Dermis microvascular lymphatic vessel endothelial cell (primary cell): ENCODE data around the gene ERGIC3. TPM values are rescaled to one million over a fixed set of nuclear protein-coding genes. Genes with fewer than 3 reads are reported as not detected.

Source experiments
- DNase-seq, 2 donors: peaks; one replicate each; pipeline versions ENCODE4 v3.0.0 to v3.0.0-alpha.2; 2010; ENCODE audit warnings: low read depth in 2 of 2
- total RNA-seq: library from RNA; depleted of rRNA; stranded (reverse); fragments of >200 nt; gene quantifications from 2 replicates; pipeline ENCODE4 v1.2.1, GENCODE V29; 2014

The ERGIC3 gene
- total RNA-seq, 1 donor from 2014 or later = 287 TPM

DNA sequence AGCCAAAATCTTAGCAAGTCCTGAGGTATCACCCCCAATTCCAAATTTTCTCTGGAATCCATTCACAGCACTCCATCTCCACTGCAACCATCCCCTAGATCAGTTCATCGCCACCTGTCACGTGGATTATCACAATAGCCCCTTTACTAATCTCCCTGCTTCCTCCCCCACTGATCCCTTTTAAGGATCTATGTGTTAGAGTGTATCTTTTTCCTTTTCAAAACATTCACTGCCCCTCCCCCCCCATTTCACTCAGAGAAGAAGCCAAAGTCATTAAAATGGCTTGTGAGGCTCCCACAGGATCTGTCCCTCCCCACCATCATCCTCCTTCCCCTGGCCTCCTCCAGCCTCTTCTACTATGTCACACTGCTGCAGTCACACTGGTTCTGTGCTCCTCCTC, 55.3 kb downstream of the ERGIC3 start:
- no peak for DNase-seq

GRCh38 chr20:35598476-35598875, 56.6 kb downstream of the ERGIC3 start:
- DNase-seq = no peak

- DNase-seq = no peak
These were observed 57.3 kb downstream of the ERGIC3 start for GRCh38 chr20:35598899-35599775.

- no peak for DNase-seq
These were observed 57.9 kb downstream of the ERGIC3 start for GRCh38 chr20:35599776-35600120.

DNA sequence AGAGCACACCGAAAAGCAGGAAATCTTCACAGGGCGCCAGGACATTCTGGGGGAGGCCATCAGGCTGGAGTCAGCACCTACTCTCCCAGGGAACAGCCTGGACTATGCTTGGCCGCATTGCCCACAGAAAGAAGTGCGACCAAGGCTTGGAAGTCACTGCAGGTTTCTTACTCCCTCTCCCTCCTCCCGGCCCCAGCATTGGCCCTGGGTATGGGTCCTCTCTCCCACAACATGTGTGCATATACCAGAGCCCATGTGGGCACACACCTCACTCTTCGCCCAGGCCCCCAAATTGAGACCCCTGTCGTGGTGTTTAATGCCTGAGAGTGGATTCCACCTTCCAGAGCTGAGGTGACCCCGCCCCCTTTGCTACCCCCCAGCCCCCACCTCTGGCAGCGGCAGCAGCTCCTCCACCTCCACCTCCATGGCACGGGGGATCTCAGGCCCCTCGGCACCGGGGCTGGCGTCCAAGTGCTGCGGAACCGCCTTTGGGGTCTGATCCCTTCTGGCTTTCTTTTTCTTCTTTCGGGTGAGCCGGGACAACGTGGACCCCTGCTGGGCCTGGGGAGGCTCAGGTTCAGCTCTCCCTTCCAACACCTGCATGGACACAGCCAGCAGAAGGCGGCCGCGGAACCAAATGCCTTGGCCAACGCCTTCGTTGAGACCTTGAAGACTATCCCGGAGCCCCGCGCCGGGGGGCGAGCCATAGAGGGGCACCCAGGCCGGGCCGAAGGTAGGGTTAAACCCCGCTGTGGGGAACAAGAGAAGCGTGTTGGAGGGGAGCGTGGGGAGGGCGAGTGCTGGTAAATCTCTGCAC, 58.5 kb downstream of the ERGIC3 start:
- no peak for DNase-seq

GRCh38 chr20:35600993-35601973, 59.4 kb downstream of the ERGIC3 start:
- peak in 1 of 2 donors; percentile 78 for DNase-seq

GRCh38 chr20:35601990-35602389, 60.1 kb downstream of the ERGIC3 start:
- DNase-seq = no peak

- no peak for DNase-seq
These were observed 61.1 kb downstream of the ERGIC3 start for GRCh38 chr20:35602851-35603495.

DNA sequence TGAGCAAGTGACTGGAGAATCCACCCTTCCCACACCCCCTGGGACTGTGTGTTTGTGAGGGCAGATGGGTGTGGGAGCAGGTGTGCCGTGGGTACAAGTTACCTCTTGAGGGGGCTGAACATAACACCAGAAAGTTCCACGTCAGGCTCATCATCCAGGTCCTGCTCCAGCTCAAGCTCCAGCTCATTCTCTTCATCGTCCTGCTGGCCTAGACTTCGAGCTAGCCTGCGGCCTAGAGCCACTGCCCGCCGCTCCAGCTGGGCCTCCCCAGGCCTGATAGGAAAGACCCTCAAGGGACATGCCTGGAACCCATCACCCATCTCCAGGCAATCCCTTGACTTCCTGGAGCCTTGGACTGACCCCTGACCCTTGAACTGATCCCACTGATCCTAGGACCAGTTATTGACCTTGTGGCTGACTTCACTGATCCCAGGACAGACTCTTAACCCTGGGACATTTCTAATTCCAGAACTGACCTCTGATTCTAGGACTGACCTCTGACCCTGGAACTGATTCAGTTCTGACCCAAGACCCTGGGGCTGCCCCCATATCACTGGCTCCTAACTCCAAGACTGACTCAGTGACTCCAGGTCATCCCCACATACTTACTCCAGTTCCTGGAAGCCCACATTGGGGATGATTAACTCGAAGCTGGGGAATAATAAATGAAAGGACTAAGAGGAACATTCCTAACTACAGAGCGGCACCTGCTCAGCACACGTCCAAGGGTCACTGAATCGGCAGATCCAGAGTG, 62.0 kb downstream of the ERGIC3 start:
- no peak for DNase-seq

DNA sequence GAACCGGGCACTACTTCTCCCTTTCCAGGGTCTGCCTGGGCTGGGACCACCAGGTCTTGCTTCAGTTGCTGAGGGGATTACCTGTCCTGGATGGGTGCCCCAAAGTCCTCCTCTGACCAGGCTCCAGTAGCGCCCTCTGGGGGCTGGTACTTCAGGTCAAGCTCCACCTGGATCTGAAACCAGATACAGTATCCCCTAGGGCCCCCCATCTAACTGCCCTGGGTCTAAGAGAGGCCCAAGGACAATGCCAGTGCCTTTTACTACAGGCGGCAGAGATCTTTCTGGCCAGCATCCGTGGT, 62.5 kb downstream of the ERGIC3 start:
- peak in 1 of 2 donors; percentile 39 for DNase-seq

GRCh38 chr20:35606127-35606526, 64.2 kb downstream of the ERGIC3 start:
- DNase-seq = no peak

Other genes with a start within 250 kb of the ERGIC3 start
- not detected in 2 replicates for gene FAM83C, start 249.7 kb upstream of the ERGIC3 start, total RNA-seq
- gene UQCC1, start 130.1 kb upstream of the ERGIC3 start, total RNA-seq = 20.8 and 21.6 TPM in 2 replicates
- gene GDF5, start 103.8 kb upstream of the ERGIC3 start, total RNA-seq = not detected in 2 replicates
- 6.7 and 7.3 TPM in 2 replicates for gene CEP250, start 86.5 kb upstream of the ERGIC3 start, total RNA-seq
- not detected in 2 replicates for gene C20orf173, start 12.4 kb upstream of the ERGIC3 start, total RNA-seq
- 10.5 and 18.6 TPM in 2 replicates for gene SPAG4, start 73.8 kb downstream of the ERGIC3 start, total RNA-seq
- gene CPNE1, start 122.8 kb downstream of the ERGIC3 start, total RNA-seq = 142 and 145 TPM in 2 replicates
- gene RBM12, start 122.8 kb downstream of the ERGIC3 start, total RNA-seq = 33.0 and 39.7 TPM in 2 replicates
- 15.1 and 20.1 TPM in 2 replicates for gene NFS1, start 157.3 kb downstream of the ERGIC3 start, total RNA-seq
- gene ROMO1, start 157.3 kb downstream of the ERGIC3 start, total RNA-seq = 176 and 319 TPM in 2 replicates
- 255 and 271 TPM in 2 replicates for gene RBM39, start 200.2 kb downstream of the ERGIC3 start, total RNA-seq
- gene PHF20, start 229.9 kb downstream of the ERGIC3 start, total RNA-seq = 22.1 and 23.8 TPM in 2 replicates